GM18499 (cell line): ENCODE measurements around the gene MCC.

Experiments
- ATAC-seq: cut with Tn5 transposase; IDR thresholded peaks from one replicate; pipeline ENCODE4 v1.9.1; 2021; ENCODE audit warnings: moderate number of reproducible peaks; ENCODE audit not compliant: insufficient read depth, unreplicated experiment

MCC gene

GRCh38 chr5:113333411-113333810, 154.8 kb downstream of the MCC start:
- ATAC-seq: no peak

- no peak for ATAC-seq
Observed at GRCh38 chr5:113331209-113331551, 157.1 kb downstream of the MCC start.

DNA sequence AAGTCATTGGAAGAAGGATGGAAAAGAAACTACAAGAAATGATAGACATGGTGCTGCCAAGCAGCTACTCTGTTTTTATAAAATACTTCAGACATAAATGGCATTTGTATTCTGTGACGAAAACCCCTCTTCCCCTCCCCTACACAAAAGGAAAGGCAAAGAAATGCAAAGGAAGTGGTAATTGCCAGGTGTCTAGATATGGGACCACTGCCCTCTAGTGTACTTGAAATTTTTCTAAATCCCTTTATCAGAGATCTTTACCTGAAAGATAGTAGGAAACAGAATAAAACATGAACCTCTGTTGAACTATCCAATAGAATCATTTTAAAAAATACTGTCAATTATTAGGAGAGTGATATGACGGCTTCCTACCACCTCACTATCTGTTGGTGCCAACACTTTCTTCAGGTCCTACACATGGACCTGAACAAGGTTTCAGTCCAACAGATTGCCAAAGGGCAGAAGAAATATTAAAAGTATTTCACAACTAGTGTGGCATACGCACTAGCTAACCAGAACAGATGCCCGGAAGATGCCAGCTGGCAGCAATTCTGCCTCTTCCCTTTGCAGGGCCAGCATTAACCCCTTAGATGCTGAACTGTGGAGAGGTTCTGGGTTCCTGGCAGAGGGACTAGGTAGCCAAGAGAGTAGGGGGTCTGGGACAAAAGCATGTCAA, 157.6 kb downstream of the MCC start:
- no peak for ATAC-seq

GRCh38 chr5:113329981-113330380, 158.3 kb downstream of the MCC start:
- no peak for ATAC-seq

DNA sequence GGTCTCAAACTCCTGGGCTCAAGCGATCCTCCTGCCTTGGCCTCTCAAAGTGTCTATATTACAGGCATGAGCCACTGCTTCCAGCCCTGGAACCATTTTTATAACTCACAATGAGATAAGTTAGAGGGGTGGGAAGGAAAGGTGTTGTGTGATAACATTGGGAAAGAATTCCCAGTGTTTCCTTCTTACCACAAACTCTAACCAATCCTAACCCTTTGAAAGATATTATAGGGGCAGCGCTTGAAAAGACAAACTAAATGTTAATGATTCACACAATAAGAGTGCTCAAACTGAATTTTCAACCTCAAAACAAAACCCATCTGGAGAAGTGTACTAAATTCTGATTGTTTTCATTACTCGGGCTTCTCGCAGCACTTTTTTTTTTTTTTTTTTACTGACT, 163.2 kb downstream of the MCC start:
- ATAC-seq: no peak

DNA sequence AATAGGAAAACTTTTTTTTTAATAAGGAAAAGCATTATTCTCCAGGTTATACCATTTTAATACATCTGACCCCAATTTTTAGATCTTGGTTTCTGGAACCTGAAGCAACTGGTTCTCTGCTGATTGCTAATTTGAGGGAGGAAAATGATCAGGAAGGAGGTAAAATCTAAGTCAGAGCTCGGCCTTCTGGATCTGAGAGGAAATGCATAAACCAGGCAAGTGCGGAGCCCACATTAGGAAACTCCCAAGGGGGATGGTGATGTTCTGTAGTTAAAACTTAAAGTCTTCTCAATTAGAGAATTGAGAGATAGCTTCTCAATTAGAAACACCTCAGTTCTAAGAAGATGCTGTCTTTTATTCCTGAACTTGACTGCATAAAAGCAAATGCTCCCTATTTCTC, 167.0 kb downstream of the MCC start:
- ATAC-seq: no peak

GRCh38 chr5:113320273-113320780, 167.9 kb downstream of the MCC start:
- ATAC-seq: peak; percentile 68

DNA sequence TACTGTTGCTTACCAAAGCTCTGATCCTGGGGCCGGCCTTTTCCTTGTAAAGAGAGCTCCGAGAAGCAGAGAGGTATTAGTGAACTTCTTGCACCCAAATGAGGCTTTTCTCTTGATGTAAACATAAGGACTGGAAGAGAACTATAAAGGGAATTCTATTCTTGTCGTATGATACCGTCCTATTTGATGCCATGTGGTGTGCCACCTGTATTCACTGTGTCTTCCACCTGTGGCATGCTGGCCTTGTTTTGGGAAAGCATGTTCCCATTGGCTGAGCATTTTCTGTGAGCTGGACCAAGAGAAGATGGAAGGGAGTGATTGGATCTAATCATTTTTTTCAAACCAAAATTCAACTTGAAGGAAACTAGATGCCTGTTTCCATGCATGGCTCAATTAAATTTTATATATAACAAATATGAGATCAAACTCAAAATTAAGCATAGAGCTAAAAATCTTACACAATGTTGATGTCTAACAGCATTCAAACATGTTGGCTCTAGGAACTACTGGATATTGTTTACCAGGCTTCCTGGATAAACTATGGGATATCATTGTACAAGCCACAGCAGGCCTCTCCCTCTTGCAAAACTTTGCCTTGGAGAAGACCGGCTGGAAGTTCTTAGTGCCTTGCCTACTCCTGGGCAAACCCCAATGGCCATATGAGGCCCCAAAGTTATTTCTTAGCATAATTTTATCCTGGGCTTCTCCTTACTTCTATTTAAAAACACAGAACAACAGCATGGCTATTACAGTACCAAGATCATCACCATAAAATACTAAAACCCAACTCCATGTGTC, 168.8 kb downstream of the MCC start:
- no peak for ATAC-seq

DNA sequence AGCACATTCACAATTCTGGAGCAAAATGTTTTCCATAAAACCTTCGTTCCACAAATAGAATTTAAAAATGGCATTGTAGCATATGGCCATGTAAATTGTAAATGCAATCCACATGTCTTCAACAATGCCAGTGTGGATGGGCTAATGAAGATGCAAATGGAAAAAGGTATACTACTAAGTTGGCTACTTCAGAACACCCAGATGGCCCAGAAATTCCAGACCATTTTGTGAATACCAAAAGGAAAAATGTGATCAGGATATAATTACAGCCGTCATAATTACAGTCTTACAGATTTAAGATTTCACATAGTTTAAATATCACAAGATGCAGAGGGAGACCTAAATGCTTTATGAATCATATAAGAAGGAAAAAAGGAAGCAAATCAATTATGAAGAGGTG, 170.6 kb downstream of the MCC start:
- no peak for ATAC-seq

DNA sequence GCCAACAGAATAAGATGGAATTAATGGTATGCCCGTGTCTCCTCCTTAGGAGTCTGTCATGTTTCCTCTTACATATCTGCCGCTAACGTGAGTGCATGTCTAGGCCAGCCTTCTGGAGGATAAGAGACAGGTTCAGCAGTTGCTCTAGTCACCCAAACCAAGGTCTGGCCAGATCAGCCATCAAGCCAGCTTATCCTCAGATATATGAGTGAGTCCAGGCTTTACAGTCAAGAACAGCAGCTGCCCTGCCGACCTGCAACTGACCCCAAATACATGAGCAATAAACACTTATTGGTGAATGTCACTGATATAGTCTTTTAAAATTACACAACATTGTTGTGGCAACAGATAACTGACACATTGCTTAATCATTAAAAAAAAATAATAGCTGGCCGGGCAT, 177.0 kb downstream of the MCC start:
- no peak for ATAC-seq

- no peak for ATAC-seq
Observed at GRCh38 chr5:113302120-113302519, 186.1 kb downstream of the MCC start.

DNA sequence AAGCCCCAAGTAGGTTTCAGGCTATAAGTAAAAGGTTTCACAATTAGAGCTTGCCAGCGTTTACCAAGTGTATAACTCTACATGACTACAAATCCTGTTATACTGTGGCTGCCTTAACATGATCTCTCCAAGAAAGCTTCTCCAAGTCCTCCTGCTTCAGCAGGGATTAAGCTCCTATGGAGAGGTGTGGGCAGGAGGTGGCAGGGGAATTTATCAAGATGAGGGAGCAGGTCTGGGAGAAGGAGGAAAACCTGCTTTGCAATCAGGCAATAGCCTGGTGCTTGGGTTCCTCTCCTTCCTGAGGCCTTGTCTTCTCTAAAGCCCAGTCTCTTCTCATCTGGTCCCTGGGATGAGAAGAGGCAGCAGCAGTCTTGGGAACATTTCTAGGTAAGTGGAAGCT, 188.7 kb downstream of the MCC start:
- ATAC-seq: no peak

GRCh38 chr5:113296676-113297075, 191.6 kb downstream of the MCC start:
- no peak for ATAC-seq

DNA sequence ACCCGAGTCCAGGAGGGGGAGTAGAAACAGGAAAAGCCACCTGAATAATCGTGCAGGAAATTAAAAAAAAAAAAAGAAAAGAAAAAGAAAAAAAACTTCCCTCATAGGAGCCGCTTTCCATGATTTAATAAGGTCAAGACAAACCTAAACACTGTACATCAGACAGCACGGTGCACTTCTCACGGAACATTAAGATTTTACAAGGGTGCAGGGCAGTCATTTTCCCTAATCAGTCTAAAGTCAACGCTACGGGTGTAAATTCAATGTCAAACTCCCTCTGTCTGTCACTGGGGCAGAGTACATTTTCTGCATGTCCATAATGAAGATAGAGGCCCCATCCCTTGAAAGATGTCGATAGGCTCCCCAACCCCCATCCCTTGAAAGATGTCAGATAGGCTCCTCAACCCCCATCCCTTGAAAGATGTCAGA, 193.1 kb downstream of the MCC start:
- no peak for ATAC-seq

GRCh38 chr5:113294311-113295110, 193.7 kb downstream of the MCC start:
- ATAC-seq: peak; percentile 84

- peak; percentile 16 for ATAC-seq
Observed at GRCh38 chr5:113293975-113294310, 194.3 kb downstream of the MCC start.

- no peak for ATAC-seq
Observed at GRCh38 chr5:113293068-113293974, 194.9 kb downstream of the MCC start.

DNA sequence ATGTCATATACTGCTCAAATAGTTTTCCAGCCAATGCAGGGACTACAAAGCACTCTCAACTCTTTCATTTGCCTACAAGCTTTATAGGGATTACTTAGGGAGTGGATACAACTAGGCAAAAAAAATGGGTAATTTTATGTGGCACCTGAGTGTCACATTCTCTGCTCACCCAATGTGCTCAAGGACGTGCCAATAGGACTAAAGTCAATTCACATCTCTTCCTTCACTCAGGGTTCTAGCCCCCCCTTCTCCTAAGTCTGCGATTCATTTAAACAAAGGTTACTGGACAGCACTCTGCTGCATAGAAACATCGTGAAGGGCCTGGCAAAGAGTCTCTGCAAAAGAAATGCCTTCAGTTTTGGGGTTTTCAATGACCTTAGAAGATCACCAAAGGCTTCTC, 195.8 kb downstream of the MCC start:
- ATAC-seq: no peak

GRCh38 chr5:113283558-113283957, 204.7 kb downstream of the MCC start:
- no peak for ATAC-seq

DNA sequence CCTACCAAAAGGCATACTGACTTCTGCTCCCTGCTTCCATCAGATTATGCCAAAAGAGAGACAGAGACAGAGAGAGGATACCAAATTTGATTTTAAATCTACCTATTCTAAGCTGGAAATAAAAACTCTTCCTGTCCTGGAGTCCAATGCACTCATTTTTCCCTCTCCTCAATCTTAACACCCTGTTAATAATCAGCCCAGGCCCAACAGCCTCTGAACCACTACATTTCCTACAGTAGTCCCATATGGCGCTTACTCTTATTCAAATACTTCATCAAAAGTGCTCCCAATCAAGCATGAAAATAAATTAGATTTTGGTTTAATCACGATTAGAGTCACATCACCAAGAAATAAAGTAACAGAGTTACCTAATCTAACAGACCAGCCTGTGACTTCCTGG, 205.8 kb downstream of the MCC start:
- ATAC-seq: no peak
